Nasal cavity respiratory epithelium epithelial cell of viscerocranial mucosa (primary cell): ENCODE measurements around the gene BBS9. TPM values are rescaled to one million over a fixed set of nuclear protein-coding genes. Genes with fewer than 3 reads are reported as not detected.

Experiments used
- total RNA-seq: library from RNA; depleted of rRNA; stranded (reverse); fragments of >200 nt; gene quantifications from 2 replicates; pipeline ENCODE4 v1.2.3, GENCODE V29; 2014

The BBS9 gene
- total RNA-seq = 3.8 and 14.7 TPM in 2 replicates

GRCh38 chr7:33128990-33129805, at the start of gene BBS9:
Gene BBS9 (plus strand): TSS chr7:33129564. CDS start chr7:33146253, 16,689 bp downstream.

GRCh38 chr7:33109005-33109757, 20.2 kb upstream of the BBS9 start, which contains the start of gene RP9:
Gene RP9 (minus strand): TSS chr7:33109404. CDS start chr7:33109372, 32 bp downstream.

Other genes starting within 250 kb of the BBS9 start
- gene KBTBD2, start 237.8 kb upstream of the BBS9 start, total RNA-seq = 48.3 and 55.0 TPM in 2 replicates
- 315 and 403 TPM in 2 replicates for gene FKBP9, start 172.1 kb upstream of the BBS9 start, total RNA-seq
- 28.6 and 36.6 TPM in 2 replicates for gene NT5C3A, start 66.8 kb upstream of the BBS9 start, total RNA-seq
- 12.2 and 14.7 TPM in 2 replicates for gene RP9, start 20.2 kb upstream of the BBS9 start, total RNA-seq